HepG2 (cell line): ENCODE results near the gene CPOX. TPM values are rescaled to one million over a fixed set of nuclear protein-coding genes. Genes with fewer than 3 reads are reported as not detected.

Experiments used
- JUN ChIP-seq: sonication (generic); formaldehyde crosslinking; IDR thresholded peaks from 2 replicates; pipeline ENCODE4 v1.4.0; 2020; ENCODE audit warnings: mild to moderate bottlenecking, missing genetic modification reagents
- MLLT10 ChIP-seq: sonication (generic); formaldehyde crosslinking; IDR thresholded peaks from 2 replicates; pipeline ENCODE4 v1.4.0; 2020; ENCODE audit warnings: missing genetic modification reagents
- NFATC3 ChIP-seq: sonication (generic); formaldehyde crosslinking; IDR thresholded peaks from 2 replicates; pipeline ENCODE4 v1.5.1; 2020; ENCODE audit warnings: mild to moderate bottlenecking, missing genetic modification reagents
- PAF1 ChIP-seq: IDR thresholded peaks from 2 replicates; pipeline ENCODE4 v1.6.1; 2016; ENCODE audit warnings: missing genetic modification reagents, missing compliant biosample characterization
- POLR2G ChIP-seq: fragments of 200-400 bp; formaldehyde crosslinking; IDR thresholded peaks from 2 replicates; pipeline ENCODE4 v1.6.1; 2018; ENCODE audit warnings: mild to moderate bottlenecking, low read depth, low read length, moderate library complexity
- SSRP1 ChIP-seq: IDR thresholded peaks from 2 replicates; pipeline ENCODE4 v1.6.1; 2016; ENCODE audit warnings: control low read depth
- WIZ ChIP-seq: sonication (generic); formaldehyde crosslinking; IDR thresholded peaks from 2 replicates; pipeline ENCODE4 v1.5.1; 2020; ENCODE audit warnings: mild to moderate bottlenecking, missing genetic modification reagents
- ZBTB21 ChIP-seq: sonication (generic); formaldehyde crosslinking; IDR thresholded peaks from 2 replicates; pipeline ENCODE4 v1.4.0; 2020; ENCODE audit warnings: missing genetic modification reagents
- ZNF207 ChIP-seq: fragments of 450-650 bp; IDR thresholded peaks from 2 replicates; pipeline ENCODE4 v1.6.1; 2016; ENCODE audit warnings: antibody characterized with exemption, borderline replicate concordance
- ZNF331 ChIP-seq: sonication (generic); formaldehyde crosslinking; IDR thresholded peaks from 2 replicates; pipeline ENCODE4 v1.4.0; 2020; ENCODE audit warnings: missing genetic modification reagents
- ZNF354B ChIP-seq: sonication (generic); formaldehyde crosslinking; IDR thresholded peaks from 2 replicates; pipeline ENCODE4 v1.8.0; 2022; ENCODE audit warnings: mild to moderate bottlenecking, missing genetic modification reagents
- ZNF746 ChIP-seq: sonication (generic); formaldehyde crosslinking; IDR thresholded peaks from 2 replicates; pipeline ENCODE4 v1.8.0; 2022; ENCODE audit warnings: mild to moderate bottlenecking, missing genetic modification reagents
- ZNF790 ChIP-seq: sonication (generic); formaldehyde crosslinking; IDR thresholded peaks from 2 replicates; pipeline ENCODE4 v1.8.0; 2022; ENCODE audit warnings: missing genetic modification reagents, mild to moderate bottlenecking, borderline replicate concordance
- polyA plus RNA-seq, 8 experiments: library from polyadenylated mRNA; depleted of rRNA in 3 of 8; stranded (reverse) in 7 of 8; unstranded in 1 of 8; fragments of >200 nt; fragmentation: Illumina TruSeq in 4 of 8; extraction: Trizol in 4 of 8; gene quantifications; 2 replicates each; pipeline versions ENCODE4 v1.2.1 to v1.2.3, GENCODE V29; 2011 to 2016; ENCODE audit warnings: low read depth in 4 of 8, missing spikeins in 1 of 8, mixed read lengths in 1 of 8; ENCODE audit not compliant: insufficient read depth in 1 of 8
- total RNA-seq, 5 experiments: library from RNA; depleted of rRNA; stranded (reverse); fragments of >200 nt; fragmentation: Illumina TruSeq; extraction: Trizol; gene quantifications; 2 replicates each; pipeline ENCODE4 v1.2.3, GENCODE V29; 2016; ENCODE audit warnings: low read depth in 1 of 5
- TF ChIP-seq, protein P1 (sequence below): IDR thresholded peaks from 2 replicates; pipeline ENCODE4 v1.6.1; 2016; ENCODE audit warnings: control low read depth
- TF ChIP-seq, protein P2 (sequence below), 2 experiments: IDR thresholded peaks; 2 replicates each; pipeline ENCODE4 v1.6.1; 2011 to 2012; ENCODE audit warnings: low read length in 2 of 2, borderline replicate concordance in 1 of 2, low read depth in 1 of 2, mild to moderate bottlenecking in 1 of 2, moderate library complexity in 1 of 2
- TF ChIP-seq, protein P3 (sequence below): sonication (generic); formaldehyde crosslinking; IDR thresholded peaks from 2 replicates; pipeline ENCODE4 v1.5.0; 2020; ENCODE audit warnings: missing genetic modification reagents
- TF ChIP-seq, protein P4 (sequence below): IDR thresholded peaks from 2 replicates; pipeline ENCODE4 v1.6.1; 2012; ENCODE audit warnings: low read depth, low read length, improper control_type of control experiment
- TF ChIP-seq, protein P5 (sequence below): fragments of 450-650 bp; IDR thresholded peaks from 2 replicates; pipeline ENCODE4 v1.6.1; 2017; ENCODE audit warnings: mild to moderate bottlenecking
- TF ChIP-seq, protein P6 (sequence below): IDR thresholded peaks from 2 replicates; pipeline ENCODE4 v1.6.1; 2012; ENCODE audit warnings: inconsistent platforms

Gene CPOX
- total and polyA plus RNA-seq, 2 of the 13 experiments (the other 11 are each of a cell fraction or from before 2014, with no cell fraction given): 34.2 to 37.2 TPM

DNA sequence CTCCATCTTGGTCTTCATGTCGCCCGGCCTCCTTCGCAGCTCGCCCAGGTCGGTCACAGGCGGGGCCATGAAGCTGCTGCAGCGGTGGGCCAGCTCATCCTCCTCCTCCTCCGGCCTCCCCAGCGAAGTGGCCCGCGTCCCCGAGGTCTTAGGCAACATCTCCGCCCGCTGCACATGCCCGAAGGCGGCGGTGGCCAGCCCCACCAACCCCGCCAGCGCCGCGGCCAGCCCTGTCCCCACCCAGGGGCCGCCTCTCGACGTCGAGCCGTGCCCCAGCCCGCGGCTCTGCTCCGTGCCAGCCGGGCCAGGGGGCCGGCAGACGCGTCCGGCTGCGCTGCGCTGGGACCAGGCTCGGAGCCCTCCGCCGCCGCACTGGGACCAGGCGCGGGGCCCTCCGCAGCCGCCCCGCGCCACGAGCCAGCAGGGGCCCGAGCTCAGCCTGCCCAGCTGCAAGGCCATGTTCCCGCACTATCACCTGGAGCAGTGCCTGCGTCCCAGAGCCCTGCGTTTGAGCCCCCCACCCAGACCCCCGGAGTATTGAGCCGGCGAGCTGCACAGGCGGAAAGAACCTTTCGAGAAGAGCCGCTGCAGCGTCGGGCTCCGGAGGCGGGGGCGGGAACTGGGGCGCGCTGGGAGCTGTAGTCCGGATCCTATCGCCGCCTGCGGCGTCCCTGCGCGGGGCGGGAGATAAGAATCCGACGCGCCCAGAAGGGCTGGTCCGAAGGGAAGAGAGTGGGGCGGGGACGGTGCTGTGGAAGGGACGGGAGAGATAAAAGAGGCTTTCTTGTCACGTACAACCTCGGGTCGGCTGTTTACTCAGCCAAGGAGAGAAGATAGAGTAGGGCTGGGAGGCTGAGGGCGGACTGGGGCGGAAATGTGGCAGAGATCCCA, at the start of gene CPOX (continued):
- TF ChIP-seq, protein P1, sequence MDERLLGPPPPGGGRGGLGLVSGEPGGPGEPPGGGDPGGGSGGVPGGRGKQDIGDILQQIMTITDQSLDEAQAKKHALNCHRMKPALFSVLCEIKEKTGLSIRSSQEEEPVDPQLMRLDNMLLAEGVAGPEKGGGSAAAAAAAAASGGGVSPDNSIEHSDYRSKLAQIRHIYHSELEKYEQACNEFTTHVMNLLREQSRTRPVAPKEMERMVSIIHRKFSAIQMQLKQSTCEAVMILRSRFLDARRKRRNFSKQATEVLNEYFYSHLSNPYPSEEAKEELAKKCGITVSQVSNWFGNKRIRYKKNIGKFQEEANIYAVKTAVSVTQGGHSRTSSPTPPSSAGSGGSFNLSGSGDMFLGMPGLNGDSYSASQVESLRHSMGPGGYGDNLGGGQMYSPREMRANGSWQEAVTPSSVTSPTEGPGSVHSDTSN: no peak
- no peak for TF ChIP-seq ZNF207
- TF ChIP-seq NFATC3: no peak
- no peak for TF ChIP-seq PAF1 (CRISPR knock-in tag)
- TF ChIP-seq ZBTB21 (CRISPR knock-in tag): no peak
- TF ChIP-seq, protein P2, sequence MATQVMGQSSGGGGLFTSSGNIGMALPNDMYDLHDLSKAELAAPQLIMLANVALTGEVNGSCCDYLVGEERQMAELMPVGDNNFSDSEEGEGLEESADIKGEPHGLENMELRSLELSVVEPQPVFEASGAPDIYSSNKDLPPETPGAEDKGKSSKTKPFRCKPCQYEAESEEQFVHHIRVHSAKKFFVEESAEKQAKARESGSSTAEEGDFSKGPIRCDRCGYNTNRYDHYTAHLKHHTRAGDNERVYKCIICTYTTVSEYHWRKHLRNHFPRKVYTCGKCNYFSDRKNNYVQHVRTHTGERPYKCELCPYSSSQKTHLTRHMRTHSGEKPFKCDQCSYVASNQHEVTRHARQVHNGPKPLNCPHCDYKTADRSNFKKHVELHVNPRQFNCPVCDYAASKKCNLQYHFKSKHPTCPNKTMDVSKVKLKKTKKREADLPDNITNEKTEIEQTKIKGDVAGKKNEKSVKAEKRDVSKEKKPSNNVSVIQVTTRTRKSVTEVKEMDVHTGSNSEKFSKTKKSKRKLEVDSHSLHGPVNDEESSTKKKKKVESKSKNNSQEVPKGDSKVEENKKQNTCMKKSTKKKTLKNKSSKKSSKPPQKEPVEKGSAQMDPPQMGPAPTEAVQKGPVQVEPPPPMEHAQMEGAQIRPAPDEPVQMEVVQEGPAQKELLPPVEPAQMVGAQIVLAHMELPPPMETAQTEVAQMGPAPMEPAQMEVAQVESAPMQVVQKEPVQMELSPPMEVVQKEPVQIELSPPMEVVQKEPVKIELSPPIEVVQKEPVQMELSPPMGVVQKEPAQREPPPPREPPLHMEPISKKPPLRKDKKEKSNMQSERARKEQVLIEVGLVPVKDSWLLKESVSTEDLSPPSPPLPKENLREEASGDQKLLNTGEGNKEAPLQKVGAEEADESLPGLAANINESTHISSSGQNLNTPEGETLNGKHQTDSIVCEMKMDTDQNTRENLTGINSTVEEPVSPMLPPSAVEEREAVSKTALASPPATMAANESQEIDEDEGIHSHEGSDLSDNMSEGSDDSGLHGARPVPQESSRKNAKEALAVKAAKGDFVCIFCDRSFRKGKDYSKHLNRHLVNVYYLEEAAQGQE (IDR thresholded peaks at IDR 0.05; ENCODE audit: borderline replicate concordance in 1 of 2, low read depth in 1 of 2, low read length in 2 of 2): peak in 1 of 2 experiments; percentile 19; a peak in 1 of 4 replicates
- TF ChIP-seq, protein P3, sequence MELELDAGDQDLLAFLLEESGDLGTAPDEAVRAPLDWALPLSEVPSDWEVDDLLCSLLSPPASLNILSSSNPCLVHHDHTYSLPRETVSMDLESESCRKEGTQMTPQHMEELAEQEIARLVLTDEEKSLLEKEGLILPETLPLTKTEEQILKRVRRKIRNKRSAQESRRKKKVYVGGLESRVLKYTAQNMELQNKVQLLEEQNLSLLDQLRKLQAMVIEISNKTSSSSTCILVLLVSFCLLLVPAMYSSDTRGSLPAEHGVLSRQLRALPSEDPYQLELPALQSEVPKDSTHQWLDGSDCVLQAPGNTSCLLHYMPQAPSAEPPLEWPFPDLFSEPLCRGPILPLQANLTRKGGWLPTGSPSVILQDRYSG (CRISPR knock-in tag): no peak
- peak; percentile 94 for TF ChIP-seq ZNF746
- peak; percentile 76 for TF ChIP-seq POLR2G
- TF ChIP-seq, protein P4, sequence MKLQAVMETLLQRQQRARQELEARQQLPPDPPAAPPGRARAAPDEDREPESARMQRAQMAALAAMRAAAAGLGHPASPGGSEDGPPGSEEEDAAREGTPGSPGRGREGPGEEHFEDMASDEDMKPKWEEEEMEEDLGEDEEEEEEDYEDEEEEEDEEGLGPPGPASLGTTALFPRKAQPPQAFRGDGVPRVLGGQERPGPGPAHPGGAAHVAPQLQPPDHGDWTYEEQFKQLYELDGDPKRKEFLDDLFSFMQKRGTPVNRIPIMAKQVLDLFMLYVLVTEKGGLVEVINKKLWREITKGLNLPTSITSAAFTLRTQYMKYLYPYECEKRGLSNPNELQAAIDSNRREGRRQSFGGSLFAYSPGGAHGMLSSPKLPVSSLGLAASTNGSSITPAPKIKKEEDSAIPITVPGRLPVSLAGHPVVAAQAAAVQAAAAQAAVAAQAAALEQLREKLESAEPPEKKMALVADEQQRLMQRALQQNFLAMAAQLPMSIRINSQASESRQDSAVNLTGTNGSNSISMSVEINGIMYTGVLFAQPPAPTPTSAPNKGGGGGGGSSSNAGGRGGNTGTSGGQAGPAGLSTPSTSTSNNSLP: no peak
- TF ChIP-seq, protein P5, sequence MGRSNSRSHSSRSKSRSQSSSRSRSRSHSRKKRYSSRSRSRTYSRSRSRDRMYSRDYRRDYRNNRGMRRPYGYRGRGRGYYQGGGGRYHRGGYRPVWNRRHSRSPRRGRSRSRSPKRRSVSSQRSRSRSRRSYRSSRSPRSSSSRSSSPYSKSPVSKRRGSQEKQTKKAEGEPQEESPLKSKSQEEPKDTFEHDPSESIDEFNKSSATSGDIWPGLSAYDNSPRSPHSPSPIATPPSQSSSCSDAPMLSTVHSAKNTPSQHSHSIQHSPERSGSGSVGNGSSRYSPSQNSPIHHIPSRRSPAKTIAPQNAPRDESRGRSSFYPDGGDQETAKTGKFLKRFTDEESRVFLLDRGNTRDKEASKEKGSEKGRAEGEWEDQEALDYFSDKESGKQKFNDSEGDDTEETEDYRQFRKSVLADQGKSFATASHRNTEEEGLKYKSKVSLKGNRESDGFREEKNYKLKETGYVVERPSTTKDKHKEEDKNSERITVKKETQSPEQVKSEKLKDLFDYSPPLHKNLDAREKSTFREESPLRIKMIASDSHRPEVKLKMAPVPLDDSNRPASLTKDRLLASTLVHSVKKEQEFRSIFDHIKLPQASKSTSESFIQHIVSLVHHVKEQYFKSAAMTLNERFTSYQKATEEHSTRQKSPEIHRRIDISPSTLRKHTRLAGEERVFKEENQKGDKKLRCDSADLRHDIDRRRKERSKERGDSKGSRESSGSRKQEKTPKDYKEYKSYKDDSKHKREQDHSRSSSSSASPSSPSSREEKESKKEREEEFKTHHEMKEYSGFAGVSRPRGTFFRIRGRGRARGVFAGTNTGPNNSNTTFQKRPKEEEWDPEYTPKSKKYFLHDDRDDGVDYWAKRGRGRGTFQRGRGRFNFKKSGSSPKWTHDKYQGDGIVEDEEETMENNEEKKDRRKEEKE: no peak
- no peak for TF ChIP-seq ZNF354B (CRISPR knock-in tag)
- TF ChIP-seq JUN (CRISPR knock-in tag): no peak
- TF ChIP-seq SSRP1 (CRISPR knock-in tag): no peak
- TF ChIP-seq, protein P6, sequence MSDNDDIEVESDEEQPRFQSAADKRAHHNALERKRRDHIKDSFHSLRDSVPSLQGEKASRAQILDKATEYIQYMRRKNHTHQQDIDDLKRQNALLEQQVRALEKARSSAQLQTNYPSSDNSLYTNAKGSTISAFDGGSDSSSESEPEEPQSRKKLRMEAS: peak; percentile 74; the same call in 1 of the 2 replicates
- TF ChIP-seq ZNF331 (CRISPR knock-in tag): peak; percentile 70
- no peak for TF ChIP-seq ZNF790 (CRISPR knock-in tag)
- no peak for TF ChIP-seq WIZ (CRISPR knock-in tag)
- TF ChIP-seq MLLT10: no peak
